ENCODE measurements around the gene ZNF385B.

ZNF385B gene

GRCh38 chr2:179741317-179741716 lies 120.1 kb downstream of the ZNF385B start:
- ATAC-seq: no peak

- no peak for ATAC-seq
These were observed 131.4 kb downstream of the ZNF385B start for GRCh38 chr2:179729966-179730365.

DNA sequence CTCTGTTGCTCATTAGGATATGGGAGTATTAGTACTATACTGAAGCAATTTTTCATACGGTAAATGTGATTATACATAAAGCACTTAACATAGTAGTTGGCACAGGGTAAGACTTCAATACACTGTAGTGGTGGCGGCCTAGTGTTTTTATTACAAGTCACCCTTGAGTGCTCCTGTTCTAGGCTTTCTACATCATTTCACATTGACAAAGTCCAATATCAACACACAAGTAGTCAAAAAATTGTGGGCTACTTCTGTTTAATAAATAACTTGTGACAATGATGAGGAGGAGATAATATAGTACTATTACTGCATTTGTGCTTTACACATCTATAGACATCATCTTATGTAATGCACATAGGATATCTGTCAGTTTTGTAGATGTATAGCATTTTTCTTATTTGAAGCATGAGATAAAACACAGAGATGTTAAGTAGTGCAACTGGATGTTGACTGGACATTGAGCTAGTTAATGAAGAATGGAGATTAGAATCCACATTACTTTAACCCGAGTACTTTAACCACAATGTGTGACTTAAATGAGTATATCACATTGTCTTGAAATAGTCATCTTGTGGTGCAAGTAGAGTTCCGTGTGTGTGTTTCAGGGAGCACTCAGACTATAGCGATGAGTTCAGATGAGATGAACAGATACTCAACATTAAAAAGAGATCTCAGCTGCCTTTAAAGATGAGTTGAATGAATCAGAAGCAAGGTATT lies 134.8 kb downstream of the ZNF385B start:
- ATAC-seq: no peak

DNA sequence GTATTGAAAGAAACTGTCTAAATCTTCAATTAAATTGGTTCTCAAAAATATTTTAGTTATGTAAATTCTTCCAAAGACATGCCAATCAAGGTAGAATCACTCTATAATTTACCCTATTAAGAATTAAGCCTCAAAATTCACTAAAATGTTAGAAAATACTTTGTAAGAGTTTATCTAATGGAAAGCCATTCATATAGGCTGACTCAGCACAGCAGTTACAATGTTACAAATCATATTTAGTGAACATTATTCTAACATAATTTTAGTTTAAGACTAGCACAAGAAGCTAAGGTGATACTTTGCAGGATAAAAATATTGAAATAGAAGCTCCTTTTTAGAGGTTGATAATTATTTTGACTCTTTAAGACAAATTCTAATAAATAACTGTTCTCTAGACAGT lies 137.0 kb downstream of the ZNF385B start:
- ATAC-seq: no peak

DNA sequence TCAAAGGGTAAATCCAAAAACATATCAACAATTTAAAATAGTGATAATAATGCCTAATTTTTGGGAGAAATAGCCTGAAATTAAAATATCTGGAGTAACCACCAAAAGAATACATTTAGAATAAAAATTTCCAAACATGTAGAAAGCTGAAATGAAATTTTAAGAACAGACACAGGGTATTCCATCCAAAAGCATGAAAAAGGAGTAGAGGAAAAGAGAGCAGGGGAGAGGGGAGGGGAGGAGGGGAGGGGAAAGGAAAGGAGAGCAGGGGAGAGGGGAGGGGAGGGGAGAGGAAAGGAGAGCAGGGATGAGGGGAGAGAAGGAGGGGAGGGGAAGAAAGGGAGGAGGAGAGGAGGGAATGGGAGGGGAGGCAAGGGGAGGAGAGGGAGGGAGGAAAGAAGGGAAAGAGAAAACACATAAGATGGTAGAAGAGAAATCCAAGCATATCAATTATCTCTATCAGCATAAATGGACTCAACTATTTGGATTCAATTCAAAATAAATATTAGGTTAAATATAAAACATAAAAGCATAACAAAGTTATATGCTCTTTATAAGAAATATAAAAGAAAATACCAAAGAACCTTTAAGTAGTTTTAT lies 141.1 kb downstream of the ZNF385B start:
- no peak for ATAC-seq

DNA sequence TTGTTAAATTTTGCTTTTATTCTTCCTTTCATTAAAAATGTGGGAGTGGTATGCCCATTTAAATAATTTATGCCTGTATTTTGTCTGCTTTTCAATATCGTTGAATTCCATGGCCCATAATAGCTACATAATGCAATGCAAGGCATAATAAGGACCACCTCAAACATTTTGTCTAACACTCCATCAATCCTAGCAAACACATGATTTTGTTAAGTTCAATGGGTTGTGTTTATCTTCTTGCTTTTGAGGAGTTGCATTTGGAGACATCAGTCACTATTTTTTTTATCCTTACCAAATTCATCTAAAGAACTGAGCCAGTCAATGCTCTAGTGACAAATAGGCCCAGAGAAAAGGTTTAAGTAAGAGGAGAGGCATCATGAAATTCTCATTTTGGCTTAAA lies 145.5 kb downstream of the ZNF385B start:
- no peak for ATAC-seq

GRCh38 chr2:179715196-179715595 lies 146.2 kb downstream of the ZNF385B start:
- no peak for ATAC-seq

DNA sequence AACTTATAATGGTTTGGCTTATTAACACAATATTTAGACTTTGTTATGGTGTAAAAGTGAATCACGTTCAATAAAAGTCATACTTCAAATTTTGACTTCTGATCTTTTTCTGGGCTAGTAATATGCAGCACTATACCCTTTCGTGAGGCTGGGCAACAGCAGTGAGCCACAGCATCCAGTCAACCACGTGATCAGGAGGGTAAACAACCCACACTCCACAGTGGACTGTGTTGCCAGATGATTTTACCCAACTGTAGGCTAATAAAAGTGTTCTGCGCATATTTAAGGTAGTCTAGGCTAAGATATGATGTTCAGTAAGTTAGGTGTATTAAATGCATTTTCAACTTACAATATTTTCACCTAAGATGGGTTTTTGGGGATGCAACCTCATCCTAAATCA lies 148.6 kb downstream of the ZNF385B start:
- no peak for ATAC-seq

DNA sequence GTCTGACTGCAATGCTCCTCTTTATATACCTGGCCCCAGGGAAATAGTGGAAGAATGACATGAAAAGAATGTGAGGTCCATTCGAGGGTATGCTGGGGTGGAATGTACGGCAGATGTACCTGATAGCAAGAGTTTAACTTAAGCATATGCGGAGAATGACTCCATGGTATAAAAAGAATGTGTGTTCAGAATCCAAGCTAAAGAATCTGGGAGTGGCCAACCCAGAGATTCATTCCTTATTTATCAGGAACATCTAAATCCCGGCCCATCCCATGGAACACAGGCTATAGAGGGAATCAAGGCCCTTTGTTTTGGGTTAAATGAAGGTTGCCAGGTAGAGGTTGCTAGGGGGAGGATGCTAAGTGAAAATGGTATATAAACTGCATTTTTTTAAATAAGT lies 150.0 kb downstream of the ZNF385B start:
- ATAC-seq: no peak

GRCh38 chr2:179703702-179704101 lies 157.7 kb downstream of the ZNF385B start:
- no peak for ATAC-seq

GRCh38 chr2:179702912-179703311 lies 158.5 kb downstream of the ZNF385B start:
- ATAC-seq: no peak

- ATAC-seq: no peak
These were observed 159.8 kb downstream of the ZNF385B start for GRCh38 chr2:179701524-179702110.

DNA sequence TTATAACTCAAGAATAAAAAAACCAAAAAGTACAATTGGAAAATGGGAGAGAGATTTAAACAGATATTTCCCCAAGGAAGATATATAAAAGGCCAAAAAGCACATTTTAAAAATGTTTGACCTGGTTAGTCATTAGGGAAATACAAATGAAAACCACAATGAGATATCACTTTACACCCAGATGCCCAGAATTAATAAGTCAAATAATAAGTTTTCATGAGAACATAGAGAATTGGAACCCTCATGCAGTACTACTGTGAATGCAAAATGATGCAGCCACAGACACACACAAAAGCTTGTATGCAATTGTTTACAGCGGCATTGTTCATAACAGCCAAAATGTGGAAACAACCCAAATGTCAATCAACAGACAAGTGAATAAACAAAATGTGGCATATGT lies 165.9 kb downstream of the ZNF385B start:
- no peak for ATAC-seq

DNA sequence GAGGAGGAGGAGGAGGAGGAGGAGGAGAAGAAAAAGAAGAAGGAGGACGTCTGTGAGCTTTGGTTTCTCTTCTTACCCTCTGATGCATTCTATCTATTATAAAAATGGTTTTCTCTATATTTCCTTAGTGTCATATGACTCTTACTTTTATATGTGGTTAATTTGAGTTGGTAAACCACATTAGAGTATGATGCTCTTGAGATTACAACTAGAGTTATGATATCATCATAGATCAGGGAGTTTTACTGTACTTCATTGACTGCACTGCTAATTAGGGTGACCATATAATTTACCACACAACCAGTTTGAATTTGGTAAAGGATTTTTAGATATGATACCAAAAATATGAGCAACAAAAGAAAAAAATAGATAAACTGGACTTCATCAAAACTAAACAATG lies 166.4 kb downstream of the ZNF385B start:
- no peak for ATAC-seq

- ATAC-seq: no peak
These were observed 168.8 kb downstream of the ZNF385B start for GRCh38 chr2:179692610-179693009.

- ATAC-seq: no peak
These were observed 169.4 kb downstream of the ZNF385B start for GRCh38 chr2:179692043-179692442.

GRCh38 chr2:179691235-179691634 lies 170.2 kb downstream of the ZNF385B start:
- ATAC-seq: no peak

DNA sequence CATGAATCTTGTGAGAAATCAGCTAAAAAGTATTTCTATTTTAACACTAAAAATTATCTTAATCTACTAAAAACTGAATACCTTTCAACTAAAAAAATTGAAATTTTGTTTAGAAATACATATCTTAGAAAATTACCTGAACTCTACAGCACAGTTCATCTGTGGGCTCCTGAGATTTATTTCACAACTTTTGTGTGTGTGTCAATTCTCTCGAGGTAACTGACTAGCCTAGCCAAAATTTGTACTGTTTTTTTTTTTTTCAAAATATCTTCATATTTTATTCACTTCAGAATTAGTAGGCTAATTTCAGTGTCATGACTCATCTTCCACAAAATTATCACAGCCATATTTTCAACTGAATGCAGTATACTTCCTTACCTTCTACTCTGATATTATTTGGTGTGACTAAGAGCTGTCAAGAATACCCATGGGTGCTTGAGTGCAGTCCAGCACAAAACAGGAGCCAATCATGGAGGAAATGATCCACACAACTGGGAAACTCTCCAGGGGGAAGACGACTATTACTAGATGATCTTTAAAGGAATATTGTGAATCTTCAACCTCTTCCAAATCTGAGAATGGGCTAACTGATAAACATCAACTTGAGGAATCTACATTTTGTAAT lies 174.6 kb downstream of the ZNF385B start:
- no peak for ATAC-seq

DNA sequence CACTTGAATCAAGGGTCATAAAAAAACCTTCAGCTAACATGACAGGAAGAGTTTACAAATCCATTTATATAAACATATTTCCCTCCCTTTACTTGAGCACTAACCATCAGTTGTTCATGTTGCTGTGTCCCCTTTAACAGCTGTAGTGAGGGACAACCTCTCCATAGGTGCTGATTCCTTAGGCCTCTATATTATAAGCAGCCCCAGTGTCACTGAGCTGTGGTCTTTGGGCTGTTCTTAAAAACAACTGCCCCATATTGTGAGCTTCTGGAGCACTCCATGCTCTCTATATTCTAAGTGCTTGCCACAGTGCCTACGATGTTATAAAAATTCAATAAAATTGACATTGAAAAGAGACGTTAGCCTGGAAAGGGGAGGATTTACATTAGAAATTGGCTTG lies 175.3 kb downstream of the ZNF385B start:
- no peak for ATAC-seq

DNA sequence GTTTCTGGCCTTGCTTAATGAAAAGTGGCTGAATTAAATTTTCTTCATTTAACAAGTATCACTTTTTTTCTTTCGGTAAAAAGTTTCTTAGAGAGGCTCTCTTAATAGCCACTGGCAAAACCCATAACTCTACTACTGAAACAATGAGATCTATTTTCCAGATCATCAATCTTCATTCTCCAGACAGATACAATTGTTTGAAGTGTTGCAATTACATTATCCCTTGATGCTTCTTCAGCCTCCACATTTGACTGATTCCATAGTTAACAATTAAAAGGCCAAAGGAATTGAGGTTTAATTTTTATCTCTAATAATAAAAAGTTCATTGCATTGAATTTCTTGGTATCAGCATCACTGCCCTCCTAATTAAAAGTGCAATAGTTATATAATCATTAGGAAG lies 176.3 kb downstream of the ZNF385B start:
- ATAC-seq: no peak

DNA sequence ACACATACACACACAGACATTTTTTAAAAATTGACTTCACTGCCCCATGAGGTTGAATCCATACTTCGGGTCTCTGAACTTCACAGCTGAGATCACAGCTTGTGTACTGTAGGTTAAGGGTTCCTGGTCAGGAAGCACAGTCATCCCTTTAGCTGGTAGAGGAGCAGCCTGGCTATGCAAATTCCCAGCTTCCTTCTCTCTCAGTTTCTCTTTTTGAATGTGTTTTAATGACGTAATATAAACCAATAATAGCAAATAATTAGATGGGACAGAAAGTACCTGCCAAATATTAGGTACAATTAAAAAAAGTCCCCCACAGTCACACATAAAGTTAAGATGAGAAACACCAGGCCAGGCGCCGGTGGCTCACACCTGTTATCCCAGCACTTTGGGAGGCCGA lies 178.7 kb downstream of the ZNF385B start:
- no peak for ATAC-seq

DNA sequence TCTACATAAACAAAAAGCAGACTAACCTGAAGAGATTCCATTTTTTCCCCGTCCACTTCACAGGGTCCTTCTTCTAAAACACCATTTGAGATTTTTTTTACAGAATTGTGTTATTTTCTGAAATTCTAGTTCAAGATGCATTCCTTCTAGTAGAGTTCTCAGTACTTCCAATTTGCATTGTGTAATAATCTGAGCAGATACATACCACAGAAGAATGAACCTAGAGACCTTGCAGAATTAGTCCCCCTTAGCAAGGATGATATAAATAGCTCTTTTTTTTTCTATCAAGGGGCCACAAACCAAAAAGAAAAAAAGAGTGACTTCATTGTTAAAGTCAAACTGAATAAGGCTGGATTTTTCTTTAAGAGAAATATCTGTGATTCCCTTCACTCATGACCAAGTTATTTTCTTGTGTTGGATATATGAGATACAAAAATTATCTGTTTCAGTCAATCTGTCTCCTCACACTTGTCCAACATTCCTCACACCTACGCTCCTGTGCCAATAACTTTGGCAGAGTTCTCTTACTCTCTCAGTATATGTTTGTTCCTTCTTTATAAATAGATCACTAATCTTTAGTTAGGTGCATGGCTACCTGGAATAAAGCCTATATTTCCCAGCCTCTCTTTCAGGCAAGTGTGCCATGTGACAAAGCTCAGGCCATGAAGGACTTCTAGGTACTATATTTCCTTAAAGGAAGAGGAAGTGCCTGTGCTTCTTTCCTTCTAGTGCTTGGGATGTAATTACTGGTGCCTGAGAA lies 183.5 kb downstream of the ZNF385B start:
- ATAC-seq: no peak

DNA sequence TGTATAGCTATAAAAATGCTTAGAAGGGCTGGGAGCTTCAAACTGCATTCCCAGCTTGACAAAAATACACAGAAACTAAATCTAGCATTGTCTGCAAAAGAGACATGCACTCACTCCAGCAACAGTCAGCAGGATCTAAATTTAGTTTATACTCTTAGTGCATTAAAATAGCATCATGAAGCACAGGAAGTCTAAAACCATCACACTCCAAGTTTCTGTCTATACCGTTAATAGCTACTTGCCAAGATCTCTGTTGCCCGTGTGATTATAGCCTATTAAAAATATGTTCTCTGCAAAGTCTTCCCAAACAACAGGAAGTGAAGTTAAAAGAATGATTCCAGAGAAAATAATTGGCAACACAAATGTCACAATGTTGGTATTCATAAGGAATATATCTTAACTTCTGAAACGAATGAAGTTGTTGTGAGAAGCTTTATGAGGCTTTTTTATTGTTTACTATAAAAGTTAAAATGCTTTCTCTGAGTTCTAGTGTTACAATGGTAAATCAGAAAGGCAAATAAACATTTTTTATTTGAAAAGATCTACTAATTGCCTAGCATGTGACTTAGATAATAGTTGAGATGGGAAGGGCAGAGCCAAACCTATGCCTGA lies 184.2 kb downstream of the ZNF385B start:
- ATAC-seq: no peak
